Regular cardiac myocyte (primary cell): Measurements from ENCODE around the gene MBLAC1. TPM values are rescaled to one million over a fixed set of nuclear protein-coding genes. Genes with fewer than 3 reads are reported as not detected.

Experiments
- total RNA-seq: library from RNA; depleted of rRNA; stranded (reverse); fragments of >200 nt; gene quantifications from 2 replicates; pipeline ENCODE4 v1.2.3, GENCODE V29; 2014

Gene MBLAC1, protein sequence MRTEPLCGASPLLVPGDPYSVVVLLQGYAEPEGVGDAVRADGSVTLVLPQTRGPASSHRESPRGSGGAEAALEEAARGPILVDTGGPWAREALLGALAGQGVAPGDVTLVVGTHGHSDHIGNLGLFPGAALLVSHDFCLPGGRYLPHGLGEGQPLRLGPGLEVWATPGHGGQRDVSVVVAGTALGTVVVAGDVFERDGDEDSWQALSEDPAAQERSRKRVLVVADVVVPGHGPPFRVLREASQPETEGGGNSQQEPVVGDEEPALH
- 2.5 and 4.2 TPM in 2 replicates for total RNA-seq

DNA sequence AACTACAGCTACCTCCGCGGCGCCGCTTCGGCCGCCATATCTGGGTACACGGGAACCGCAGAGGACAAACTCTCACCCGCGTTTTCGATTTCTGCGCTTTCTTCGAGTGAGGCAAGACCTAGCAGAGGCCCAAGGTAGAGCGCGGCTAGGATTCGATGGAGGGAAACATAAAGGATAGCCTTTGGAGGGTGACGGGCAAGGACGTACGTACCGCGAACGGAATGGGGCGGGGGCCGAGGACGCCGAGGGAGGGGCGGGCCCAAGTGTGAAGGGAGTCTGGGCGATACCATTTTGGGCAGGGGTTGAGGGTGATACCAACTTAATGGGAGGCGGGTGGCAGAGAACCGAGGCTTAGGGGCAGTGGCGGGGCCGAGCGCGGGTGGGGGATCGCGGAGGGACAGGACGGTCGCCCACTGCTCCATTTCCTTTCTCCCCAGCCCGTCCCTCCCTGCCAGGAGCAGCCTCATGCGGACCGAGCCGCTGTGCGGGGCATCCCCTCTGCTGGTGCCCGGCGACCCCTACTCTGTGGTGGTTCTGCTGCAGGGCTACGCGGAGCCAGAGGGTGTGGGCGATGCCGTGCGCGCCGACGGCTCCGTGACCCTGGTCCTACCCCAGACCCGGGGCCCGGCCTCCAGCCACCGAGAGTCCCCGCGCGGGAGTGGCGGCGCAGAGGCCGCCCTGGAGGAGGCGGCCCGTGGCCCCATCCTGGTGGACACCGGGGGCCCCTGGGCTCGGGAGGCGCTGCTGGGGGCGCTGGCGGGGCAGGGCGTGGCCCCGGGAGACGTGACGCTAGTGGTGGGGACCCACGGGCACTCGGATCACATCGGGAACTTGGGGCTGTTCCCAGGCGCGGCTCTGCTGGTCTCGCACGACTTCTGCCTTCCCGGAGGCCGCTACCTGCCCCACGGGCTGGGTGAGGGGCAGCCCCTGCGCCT lies at the start of gene MBLAC1:
TSS of gene MBLAC1 (plus strand) at position 37 of the 935 bp plus-strand sequence. CDS start at position 466, 429 bp downstream.

DNA sequence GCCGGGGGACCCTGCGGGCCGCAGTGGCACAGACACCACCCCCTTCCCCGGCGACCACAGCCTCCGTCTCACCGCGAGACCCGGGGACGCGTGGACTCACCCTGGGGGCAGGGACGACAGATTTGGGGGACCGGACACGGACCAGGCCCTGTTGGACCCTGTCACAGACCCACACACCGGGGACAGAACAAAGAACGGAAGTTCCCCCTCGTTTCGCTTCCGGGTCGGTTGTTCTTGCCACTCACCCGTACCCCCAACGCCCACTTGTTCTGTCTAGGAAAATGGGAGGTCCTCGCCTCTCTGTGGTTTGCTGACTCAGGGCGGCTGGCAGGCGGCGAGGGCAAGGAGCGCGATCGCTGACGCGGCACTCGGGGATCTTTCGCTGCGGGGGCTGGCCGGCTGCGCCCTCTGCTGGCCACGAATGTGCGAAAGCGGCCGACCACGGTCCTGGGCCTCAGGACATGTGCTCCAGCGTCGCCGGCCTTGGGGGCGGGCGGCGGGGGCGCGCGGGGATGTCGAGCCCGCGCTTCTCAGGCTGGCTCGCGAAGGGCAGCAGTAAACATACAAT lies 45.1 kb upstream of the MBLAC1 start, which contains the start of gene ZNF3:
TSS of gene ZNF3 (minus strand) at position 189 of the 568 bp plus-strand sequence. CDS start 4,366 bp downstream, outside the sequence.

DNA sequence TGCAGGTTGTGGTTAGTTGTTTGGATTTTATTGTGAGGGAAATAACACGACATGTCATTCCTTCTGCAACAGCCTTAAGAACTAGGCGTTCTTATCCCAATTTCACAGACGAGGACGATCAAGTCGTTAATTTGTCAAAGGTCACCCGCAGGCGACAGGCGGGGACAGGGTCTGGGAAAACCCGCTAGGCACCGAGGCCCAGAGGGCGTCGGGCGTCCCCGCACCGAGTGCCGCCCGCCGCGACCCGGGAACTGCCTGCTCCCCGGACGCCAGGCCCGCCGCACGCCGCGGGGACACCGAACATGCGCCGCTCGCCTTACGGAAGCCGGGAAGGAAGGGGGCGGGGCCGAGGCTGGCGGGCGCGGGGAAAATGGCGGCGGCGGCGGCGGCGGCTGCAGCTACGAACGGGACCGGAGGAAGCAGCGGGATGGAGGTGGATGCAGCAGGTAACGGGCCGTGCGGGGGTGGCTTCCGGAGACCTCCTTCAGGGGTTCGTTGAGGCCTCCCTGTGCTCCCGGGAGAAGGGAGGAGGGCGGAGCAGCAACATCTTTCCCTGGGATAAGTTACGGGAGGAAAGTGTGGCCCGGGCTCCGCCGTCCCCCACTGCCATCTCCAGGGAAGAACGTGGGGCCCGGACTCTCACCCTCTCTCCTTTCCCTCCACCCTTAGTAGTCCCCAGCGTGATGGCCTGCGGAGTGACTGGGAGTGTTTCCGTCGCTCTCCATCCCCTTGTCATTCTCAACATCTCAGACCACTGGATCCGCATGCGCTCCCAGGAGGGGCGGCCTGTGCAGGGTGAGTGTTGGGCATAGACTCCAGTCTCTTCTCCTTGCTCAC lies 37.9 kb upstream of the MBLAC1 start, which contains the start of gene COPS6:
TSS of gene COPS6 (plus strand) at position 349 of the 837 bp plus-strand sequence. CDS start at position 371, 22 bp downstream.

DNA sequence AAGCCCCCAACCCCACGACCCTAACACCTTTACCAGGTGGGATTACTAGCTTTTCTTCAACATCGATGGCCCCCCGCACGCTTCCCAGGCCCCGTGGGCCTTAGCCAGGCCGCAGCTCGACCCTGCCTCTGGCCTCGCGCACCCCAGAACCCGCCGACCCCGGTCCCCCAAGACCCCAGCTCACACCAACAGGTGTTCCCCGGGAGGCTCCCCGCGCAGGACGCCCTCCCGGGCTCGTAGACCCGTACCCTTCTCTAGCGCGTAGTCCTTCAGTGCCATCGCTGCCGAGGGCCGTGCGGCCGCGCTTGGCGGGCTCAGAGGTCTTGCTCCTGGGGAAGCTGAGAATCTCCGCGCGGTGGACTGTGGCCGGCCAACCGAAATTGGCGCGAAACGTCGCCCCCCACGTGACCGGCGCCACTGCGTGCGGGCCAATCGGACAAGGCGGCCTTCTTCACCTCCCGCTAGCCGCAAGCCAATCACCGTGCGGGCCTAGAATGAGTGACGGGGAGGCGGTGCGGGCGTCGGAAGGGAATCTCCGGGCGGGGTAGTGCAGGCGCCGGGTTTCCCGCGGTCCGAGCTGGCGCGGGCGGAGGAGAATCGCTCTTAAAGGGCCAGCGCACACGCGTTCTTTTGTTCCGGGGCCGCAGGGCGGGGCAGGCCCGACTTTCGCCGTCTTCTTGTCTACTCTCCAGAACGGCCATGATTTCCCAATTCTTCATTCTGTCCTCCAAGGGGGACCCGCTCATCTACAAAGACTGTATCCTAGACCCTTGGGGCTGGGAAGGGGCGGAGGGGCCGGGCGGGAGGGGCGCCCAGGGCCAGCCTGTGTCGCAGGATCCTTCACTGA lies 25.5 kb upstream of the MBLAC1 start, which contains the start of the genes AP4M1 and MCM7:
TSS of gene AP4M1 (plus strand) at position 628 of the 847 bp plus-strand sequence. CDS start at position 700, 72 bp downstream.
TSS of gene MCM7 (minus strand) at position 382 of the 847 bp plus-strand sequence. CDS start at position 279, 103 bp downstream.

DNA sequence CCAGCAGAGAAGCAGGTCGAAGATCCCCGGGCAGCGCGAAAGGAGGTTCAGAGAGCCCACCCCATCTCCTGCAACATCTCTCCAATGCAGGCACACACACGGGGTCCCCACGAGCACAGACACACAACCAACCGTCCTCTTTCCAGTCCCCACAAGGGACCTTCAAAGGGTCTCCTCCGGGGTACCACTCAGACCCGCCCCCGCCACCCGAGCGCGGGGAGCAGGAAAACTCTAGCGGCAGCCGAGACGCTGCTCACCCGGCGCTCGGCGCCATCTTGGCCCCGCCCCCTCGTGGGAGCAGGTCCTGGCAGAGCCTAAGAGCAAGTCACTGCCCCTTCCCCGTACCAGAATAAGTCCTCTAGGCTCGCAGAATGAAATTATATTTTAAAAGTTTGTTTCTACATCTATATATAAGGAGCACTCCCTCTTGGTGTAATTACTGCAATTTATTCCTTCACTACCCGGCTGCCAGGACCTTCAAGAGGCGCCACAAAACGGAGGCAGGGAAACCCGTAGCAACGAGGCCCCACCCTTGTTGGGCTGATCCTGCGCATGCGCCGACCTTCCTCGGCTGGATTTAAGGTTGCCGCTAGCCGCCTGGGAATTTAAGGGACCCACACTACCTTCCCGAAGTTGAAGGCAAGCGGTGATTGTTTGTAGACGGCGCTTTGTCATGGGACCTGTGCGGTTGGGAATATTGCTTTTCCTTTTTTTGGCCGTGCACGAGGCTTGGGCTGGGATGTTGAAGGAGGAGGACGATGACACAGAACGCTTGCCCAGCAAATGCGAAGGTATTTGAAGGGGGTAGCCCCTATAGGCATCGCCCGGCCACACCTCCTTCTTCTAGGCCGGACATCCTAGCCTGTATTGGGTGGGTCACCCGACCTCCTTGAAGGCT lies 7.4 kb upstream of the MBLAC1 start, which contains the start of the genes CNPY4 and TAF6:
TSS of gene CNPY4 (plus strand) at position 563 of the 898 bp plus-strand sequence. CDS start at position 674, 111 bp downstream.
TSS of gene TAF6 (minus strand) at position 287 of the 898 bp plus-strand sequence. CDS start 5,149 bp downstream, outside the sequence.

DNA sequence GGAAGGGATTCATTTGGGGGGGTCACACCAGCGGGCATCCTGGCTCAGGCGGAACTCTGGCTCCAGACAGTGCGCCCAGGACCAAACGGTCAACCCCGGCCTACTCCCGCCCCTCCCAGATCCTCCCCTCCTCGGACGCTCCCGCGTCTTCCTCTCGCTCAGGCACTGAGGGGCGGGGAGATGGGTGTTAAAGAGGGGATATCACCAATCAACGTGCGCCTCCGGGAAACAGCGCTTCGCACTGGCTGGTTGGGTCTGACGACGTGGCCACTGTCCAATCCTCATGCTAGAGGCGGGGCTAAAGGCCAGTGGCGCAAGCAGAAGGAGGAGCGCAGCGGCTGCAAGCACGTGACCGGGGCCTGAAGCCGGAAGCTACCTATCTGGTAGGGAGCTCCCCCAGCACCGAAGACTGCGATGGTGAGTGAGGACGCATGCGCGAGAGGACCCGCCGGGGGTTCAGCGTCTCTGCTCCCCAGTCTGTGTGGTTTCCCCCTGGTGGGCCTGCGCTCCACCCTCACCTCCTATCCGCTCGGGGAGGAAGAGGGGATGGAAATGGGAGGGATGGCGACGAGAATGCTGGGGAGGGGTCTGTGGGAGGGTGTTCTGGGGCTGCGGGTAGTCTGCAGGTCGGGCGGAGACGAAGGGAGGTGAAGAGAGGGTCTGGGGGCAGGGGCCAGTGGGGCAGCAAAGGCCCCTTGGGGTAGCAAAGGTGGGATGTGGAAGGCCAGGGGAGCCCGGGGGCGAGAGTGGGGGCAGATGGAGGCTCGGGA lies 22.0 kb downstream of the MBLAC1 start, which contains the start of gene LAMTOR4:
TSS of gene LAMTOR4 (plus strand) at position 360 of the 770 bp plus-strand sequence. CDS start at position 415, 55 bp downstream.

DNA sequence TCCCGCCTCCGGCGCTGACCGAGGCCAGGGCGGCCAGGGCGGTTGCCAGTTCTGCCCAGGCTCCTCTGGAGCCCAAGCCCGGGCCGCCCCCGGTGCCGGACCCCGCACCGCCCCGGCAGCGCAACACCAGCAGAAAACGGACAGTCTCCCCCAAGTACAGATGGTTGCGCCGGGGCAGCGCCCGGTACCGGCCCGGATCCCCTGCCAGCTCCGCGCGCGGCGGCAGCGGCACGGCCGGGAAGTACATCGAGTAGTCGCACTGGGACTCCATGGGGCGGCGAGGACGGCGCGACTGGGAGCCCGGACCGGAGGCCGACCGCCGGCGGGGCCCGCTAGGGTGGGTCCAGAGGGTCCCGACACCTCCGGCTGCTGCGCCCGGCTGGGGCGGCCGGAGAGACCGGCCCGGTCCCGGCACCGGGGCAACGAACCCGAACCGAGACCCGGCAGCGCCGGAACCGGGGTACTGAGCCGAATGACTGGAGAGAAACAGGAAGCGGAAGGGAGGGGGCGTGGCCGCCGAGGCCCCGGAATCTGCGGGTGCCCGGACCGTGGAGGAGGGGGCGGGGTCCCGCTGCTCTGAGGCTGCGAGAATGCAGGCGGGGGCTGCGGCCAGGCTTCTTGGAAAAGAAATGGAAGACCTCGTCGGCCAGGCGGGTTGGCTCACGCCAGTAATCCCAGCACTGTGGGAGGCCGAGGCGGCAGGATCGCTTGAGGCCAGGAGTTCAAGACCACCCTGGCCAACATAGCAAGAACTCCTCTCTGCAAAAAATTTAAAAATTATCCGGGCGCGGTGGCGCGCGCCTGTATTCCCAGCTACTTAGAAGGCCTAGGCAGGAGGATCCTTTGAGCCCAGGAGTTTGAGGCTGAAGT lies 31.7 kb downstream of the MBLAC1 start, which contains the start of gene TRAPPC14:
TSS of gene TRAPPC14 (minus strand) at position 495 of the 870 bp plus-strand sequence. CDS start at position 271, 224 bp downstream.

DNA sequence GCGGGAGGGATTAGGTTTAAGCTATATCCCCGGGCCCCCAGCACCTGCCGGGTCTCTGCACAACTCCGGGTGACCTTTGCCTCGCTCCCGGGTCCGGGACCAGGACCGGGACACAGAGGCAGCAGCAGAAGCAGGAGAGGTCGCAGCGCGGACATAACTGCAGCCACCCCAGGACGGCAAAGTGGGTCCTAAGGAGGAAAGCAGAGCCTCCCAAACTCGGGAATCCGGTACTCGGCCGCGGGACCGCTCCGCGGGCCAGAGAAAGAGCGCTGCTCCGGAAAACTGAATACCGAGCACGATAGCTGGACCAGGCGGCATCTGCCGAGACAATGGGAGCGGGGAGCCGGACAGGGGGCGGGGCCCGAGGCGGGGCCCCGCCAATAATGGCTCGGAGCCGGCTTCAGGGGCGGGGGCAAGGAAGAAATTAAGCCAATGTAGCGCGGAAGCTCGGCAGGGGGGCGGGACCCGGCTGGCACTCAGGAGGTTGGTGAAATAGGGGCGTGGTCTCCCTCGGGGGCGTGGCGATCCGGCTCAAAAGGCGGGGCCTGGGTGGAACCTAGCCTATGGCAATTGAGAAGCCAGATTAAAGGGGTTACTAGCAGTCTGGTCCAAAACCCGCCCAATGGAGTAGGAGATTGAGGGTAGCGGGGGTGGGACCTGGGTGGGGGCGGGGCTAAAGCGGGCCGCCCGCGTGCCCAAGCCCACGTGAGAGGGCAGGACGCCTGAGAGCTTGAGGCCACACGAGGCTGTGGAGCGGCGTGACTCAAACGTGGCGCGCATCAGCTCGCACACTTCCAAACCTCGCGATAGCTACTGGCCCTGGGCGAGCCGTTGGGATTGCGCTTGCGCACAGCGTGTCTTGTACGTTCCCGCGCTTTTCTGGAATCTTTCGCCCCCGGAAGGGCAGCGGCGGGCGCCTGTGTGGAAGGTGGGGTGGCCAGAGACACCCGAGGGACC lies 50.6 kb downstream of the MBLAC1 start, which contains the start of the genes GPC2 and STAG3:
TSS of gene GPC2 (minus strand) at position 337 of the 957 bp plus-strand sequence. CDS start at position 155, 182 bp downstream.
TSS of gene STAG3 (plus strand) at position 874 of the 957 bp plus-strand sequence. CDS start 2,639 bp downstream, outside the sequence.

Other genes starting within 250 kb of the MBLAC1 start
- gene OR2AE1, start 249.9 kb upstream of the MBLAC1 start, total RNA-seq: under 0.01 and 0.28 TPM in 2 replicates
- gene TRIM4, start 207.4 kb upstream of the MBLAC1 start, total RNA-seq: 16.7 and 22.8 TPM in 2 replicates
- gene GJC3, start 197.3 kb upstream of the MBLAC1 start, total RNA-seq: 0.19 and 0.28 TPM in 2 replicates
- not detected in 2 replicates for gene AZGP1, start 150.9 kb upstream of the MBLAC1 start, total RNA-seq
- gene ZKSCAN1, start 111.4 kb upstream of the MBLAC1 start, total RNA-seq: 35.3 and 49.3 TPM in 2 replicates
- 7.9 and 11.8 TPM in 2 replicates for gene ZSCAN21, start 77.2 kb upstream of the MBLAC1 start, total RNA-seq
- 17.4 and 20.0 TPM in 2 replicates for gene ZNF3, start 45.2 kb upstream of the MBLAC1 start, total RNA-seq
- 41.7 and 150 TPM in 2 replicates for gene COPS6, start 38.0 kb upstream of the MBLAC1 start, total RNA-seq
- gene MCM7, start 25.6 kb upstream of the MBLAC1 start, total RNA-seq: 20.0 and 148 TPM in 2 replicates
- 16.5 and 22.0 TPM in 2 replicates for gene AP4M1, start 25.3 kb upstream of the MBLAC1 start, total RNA-seq
- 33.0 and 51.6 TPM in 2 replicates for gene TAF6, start 7.6 kb upstream of the MBLAC1 start, total RNA-seq
- gene CNPY4, start 7.3 kb upstream of the MBLAC1 start, total RNA-seq: 39.9 and 57.2 TPM in 2 replicates
- gene LAMTOR4, start 22.0 kb downstream of the MBLAC1 start, total RNA-seq: 71.7 and 78.1 TPM in 2 replicates
- 2.8 and 6.9 TPM in 2 replicates for gene TRAPPC14, start 31.8 kb downstream of the MBLAC1 start, total RNA-seq
- gene GAL3ST4, start 41.6 kb downstream of the MBLAC1 start, total RNA-seq: 1.5 and 3.1 TPM in 2 replicates
- gene GPC2, start 50.4 kb downstream of the MBLAC1 start, total RNA-seq: 2.1 and 3.1 TPM in 2 replicates
- gene STAG3, start 51.0 kb downstream of the MBLAC1 start, total RNA-seq: 1.1 and 4.8 TPM in 2 replicates
- 0.19 TPM in 1 of 2 replicates, not detected in the other for gene PVRIG, start 93.0 kb downstream of the MBLAC1 start, total RNA-seq
- gene SPDYE3, start 180.7 kb downstream of the MBLAC1 start, total RNA-seq: not detected in 2 replicates
- 5.8 and 6.2 TPM in 2 replicates for gene PILRB, start 231.2 kb downstream of the MBLAC1 start, total RNA-seq
- under 0.01 and 0.28 TPM in 2 replicates for gene PILRA, start 246.5 kb downstream of the MBLAC1 start, total RNA-seq